HG03575 (cell line): ENCODE results near the gene NRXN3.

Experiments
- ATAC-seq: cut with Tn5 transposase; IDR thresholded peaks from one replicate; pipeline ENCODE4 v1.9.1; 2021; ENCODE audit not compliant: unreplicated experiment, insufficient number of reproducible peaks, low FRiP score; ENCODE audit errors: extremely low read depth

NRXN3 gene

GRCh38 chr14:79037593-79037992, 867.4 kb downstream of the NRXN3 start:
- ATAC-seq: no peak

- ATAC-seq: no peak
These were observed 870.6 kb downstream of the NRXN3 start for GRCh38 chr14:79040790-79041189.

- no peak for ATAC-seq
These were observed 873.2 kb downstream of the NRXN3 start for GRCh38 chr14:79043194-79043889.

- ATAC-seq: no peak
These were observed 874.9 kb downstream of the NRXN3 start for GRCh38 chr14:79044894-79045624.

GRCh38 chr14:79050787-79051727, 880.9 kb downstream of the NRXN3 start:
- no peak for ATAC-seq

- ATAC-seq: no peak
These were observed 881.6 kb downstream of the NRXN3 start for GRCh38 chr14:79051742-79052141.

- no peak for ATAC-seq
These were observed 886.7 kb downstream of the NRXN3 start for GRCh38 chr14:79056879-79057278.

- ATAC-seq: no peak
These were observed 887.2 kb downstream of the NRXN3 start for GRCh38 chr14:79057333-79057732.

- no peak for ATAC-seq
These were observed 892.1 kb downstream of the NRXN3 start for GRCh38 chr14:79062226-79062625.

- ATAC-seq: no peak
These were observed 894.0 kb downstream of the NRXN3 start for GRCh38 chr14:79064214-79064613.

GRCh38 chr14:79074510-79074909, 904.3 kb downstream of the NRXN3 start:
- ATAC-seq: no peak

- no peak for ATAC-seq
These were observed 906.3 kb downstream of the NRXN3 start for GRCh38 chr14:79076428-79076827.

GRCh38 chr14:79077096-79077495, 906.9 kb downstream of the NRXN3 start:
- no peak for ATAC-seq

GRCh38 chr14:79080040-79080439, 909.9 kb downstream of the NRXN3 start:
- ATAC-seq: no peak

- no peak for ATAC-seq
These were observed 912.7 kb downstream of the NRXN3 start for GRCh38 chr14:79082883-79083282.

- no peak for ATAC-seq
These were observed 913.2 kb downstream of the NRXN3 start for GRCh38 chr14:79083356-79083755.

GRCh38 chr14:79084861-79085260, 914.7 kb downstream of the NRXN3 start:
- ATAC-seq: no peak

- no peak for ATAC-seq
These were observed 919.4 kb downstream of the NRXN3 start for GRCh38 chr14:79089576-79089975.

- ATAC-seq: no peak
These were observed 920.5 kb downstream of the NRXN3 start for GRCh38 chr14:79090641-79091180.
